ENCODE results near the gene TNS4. TPM values are rescaled to one million over a fixed set of nuclear protein-coding genes. Genes with fewer than 3 reads are reported as not detected.

TNS4 gene
- total RNA-seq, 1 donor from 2014 or later, result not detected

GRCh38 chr17:40503154-40503553 lies 1.7 kb upstream of the TNS4 start:
- DNase-seq (ENCODE audit: low read depth, low spot score), result no peak
- Mint-ChIP-seq H3K4me3 (no peak overlapping the region), H3K9me3 (no peaks in the 10 kb centered on the region), H3K27me3 (ENCODE audit: low read depth) (no peaks in the 10 kb centered on the region), H3K36me3 (ENCODE audit: low read depth) (no peaks in the 10 kb centered on the region), H3K4me1 (peaks cover 10% of the 10 kb centered on the region), H3K27ac (ENCODE audit: unreplicated experiment) (no peak overlapping the region)
- no peak for TF ChIP-seq CTCF (conservative IDR thresholded peaks at IDR 0.05)

- peaks cover 10% of the 10 kb centered on the region for H3K4me1 Mint-ChIP-seq
- no peaks in the 10 kb centered on the region for H3K27me3 Mint-ChIP-seq (ENCODE audit: low read depth)
- no peaks in the 10 kb centered on the region for H3K36me3 Mint-ChIP-seq (ENCODE audit: low read depth)
- DNase-seq (ENCODE audit: low read depth, low spot score), result no peak
- H3K9me3 Mint-ChIP-seq, result no peaks in the 10 kb centered on the region
- no peak for TF ChIP-seq CTCF (conservative IDR thresholded peaks at IDR 0.05)
- H3K4me3 Mint-ChIP-seq, result no peak overlapping the region
- no peak overlapping the region for H3K27ac Mint-ChIP-seq (ENCODE audit: unreplicated experiment)
Observed at GRCh38 chr17:40502716-40503115, 1.3 kb upstream of the TNS4 start.

GRCh38 chr17:40500709-40501108 lies 714 bp downstream of the TNS4 start:
- no peaks in the 10 kb centered on the region for H3K9me3 Mint-ChIP-seq
- no peak overlapping the region for H3K27ac Mint-ChIP-seq (ENCODE audit: unreplicated experiment)
- no peaks in the 10 kb centered on the region for H3K27me3 Mint-ChIP-seq (ENCODE audit: low read depth)
- no peak for DNase-seq (ENCODE audit: low read depth, low spot score)
- no peaks in the 10 kb centered on the region for H3K36me3 Mint-ChIP-seq (ENCODE audit: low read depth)
- no peak for TF ChIP-seq CTCF (conservative IDR thresholded peaks at IDR 0.05)
- H3K4me1 Mint-ChIP-seq, result peaks cover 10% of the 10 kb centered on the region
- no peak overlapping the region for H3K4me3 Mint-ChIP-seq

- Mint-ChIP-seq H3K36me3 (ENCODE audit: low read depth) (no peaks in the 10 kb centered on the region), H3K9me3 (no peaks in the 10 kb centered on the region), H3K4me3 (no peak overlapping the region), H3K27me3 (ENCODE audit: low read depth) (no peaks in the 10 kb centered on the region), H3K4me1 (peaks cover 10% of the 10 kb centered on the region), H3K27ac (ENCODE audit: unreplicated experiment) (no peak overlapping the region)
- DNase-seq (ENCODE audit: low read depth, low spot score), result no peak
- no peak for TF ChIP-seq CTCF (conservative IDR thresholded peaks at IDR 0.05)
Observed at GRCh38 chr17:40500190-40500589, 1.2 kb downstream of the TNS4 start.

GRCh38 chr17:40499551-40500189 lies 1.8 kb downstream of the TNS4 start:
- TF ChIP-seq CTCF (conservative IDR thresholded peaks at IDR 0.05), result no peak
- DNase-seq (ENCODE audit: low read depth, low spot score), result peak; percentile 45
- Mint-ChIP-seq H3K36me3 (ENCODE audit: low read depth) (no peaks in the 10 kb centered on the region), H3K27me3 (ENCODE audit: low read depth) (no peaks in the 10 kb centered on the region), H3K4me1 (peaks cover 10% of the 10 kb centered on the region), H3K27ac (ENCODE audit: unreplicated experiment) (no peak overlapping the region), H3K4me3 (no peak overlapping the region), H3K9me3 (no peaks in the 10 kb centered on the region)
